ENCODE data around the gene ITPR1. TPM values are rescaled to one million over a fixed set of nuclear protein-coding genes. Genes with fewer than 3 reads are reported as not detected.

Gene ITPR1
- total RNA-seq, 4 donors from 2014 or later: 12.1 to 68.7 (median 25.6) TPM

DNA sequence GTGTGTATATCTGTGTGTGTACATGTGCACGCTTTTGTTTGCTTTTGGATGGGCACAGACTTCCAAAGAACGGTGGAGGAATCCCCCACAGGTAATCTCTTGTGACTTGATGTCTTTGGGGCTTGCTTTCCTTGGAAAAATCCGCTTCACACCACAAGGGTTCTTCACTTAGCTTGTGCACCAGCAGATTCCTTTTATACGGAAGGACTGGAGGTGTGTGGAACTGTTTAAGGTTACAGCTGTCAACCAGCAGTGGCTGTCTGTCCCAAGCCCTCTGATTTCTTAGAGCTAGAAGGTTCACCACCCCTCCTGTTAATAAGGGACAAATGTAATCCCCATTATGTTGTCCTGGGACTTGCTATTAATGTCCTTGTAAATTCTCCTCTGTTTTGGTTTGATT is 193.5 kb downstream of the ITPR1 start:
- peaks cover 0 to 8% (median 0%) of the 10 kb centered on the region in 3 donors for H3K9me3 ChIP-seq
- intact Hi-C loops (cut with DNase I): no loop called here
- no peak for DNase-seq
- H3K36me3 ChIP-seq: peaks cover 0 to 80% (median 6%) of the 10 kb centered on the region in 3 donors
- WGBS, 2 donors: 70 to 84% methylated on average over 4 of the region's 4 CpGs
- H3K27me3 ChIP-seq: no peaks in the 10 kb centered on the region
- no peak overlapping the region for H3K27ac ChIP-seq
- no peak for TF ChIP-seq POLR2A (IDR thresholded peaks at IDR 0.05)
- TF ChIP-seq, protein P1, sequence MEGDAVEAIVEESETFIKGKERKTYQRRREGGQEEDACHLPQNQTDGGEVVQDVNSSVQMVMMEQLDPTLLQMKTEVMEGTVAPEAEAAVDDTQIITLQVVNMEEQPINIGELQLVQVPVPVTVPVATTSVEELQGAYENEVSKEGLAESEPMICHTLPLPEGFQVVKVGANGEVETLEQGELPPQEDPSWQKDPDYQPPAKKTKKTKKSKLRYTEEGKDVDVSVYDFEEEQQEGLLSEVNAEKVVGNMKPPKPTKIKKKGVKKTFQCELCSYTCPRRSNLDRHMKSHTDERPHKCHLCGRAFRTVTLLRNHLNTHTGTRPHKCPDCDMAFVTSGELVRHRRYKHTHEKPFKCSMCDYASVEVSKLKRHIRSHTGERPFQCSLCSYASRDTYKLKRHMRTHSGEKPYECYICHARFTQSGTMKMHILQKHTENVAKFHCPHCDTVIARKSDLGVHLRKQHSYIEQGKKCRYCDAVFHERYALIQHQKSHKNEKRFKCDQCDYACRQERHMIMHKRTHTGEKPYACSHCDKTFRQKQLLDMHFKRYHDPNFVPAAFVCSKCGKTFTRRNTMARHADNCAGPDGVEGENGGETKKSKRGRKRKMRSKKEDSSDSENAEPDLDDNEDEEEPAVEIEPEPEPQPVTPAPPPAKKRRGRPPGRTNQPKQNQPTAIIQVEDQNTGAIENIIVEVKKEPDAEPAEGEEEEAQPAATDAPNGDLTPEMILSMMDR (IDR thresholded peaks at IDR 0.05): no peak
- H3K4me1 ChIP-seq: no peaks in the 10 kb centered on the region
- H3K4me3 ChIP-seq: no peak overlapping the region

DNA sequence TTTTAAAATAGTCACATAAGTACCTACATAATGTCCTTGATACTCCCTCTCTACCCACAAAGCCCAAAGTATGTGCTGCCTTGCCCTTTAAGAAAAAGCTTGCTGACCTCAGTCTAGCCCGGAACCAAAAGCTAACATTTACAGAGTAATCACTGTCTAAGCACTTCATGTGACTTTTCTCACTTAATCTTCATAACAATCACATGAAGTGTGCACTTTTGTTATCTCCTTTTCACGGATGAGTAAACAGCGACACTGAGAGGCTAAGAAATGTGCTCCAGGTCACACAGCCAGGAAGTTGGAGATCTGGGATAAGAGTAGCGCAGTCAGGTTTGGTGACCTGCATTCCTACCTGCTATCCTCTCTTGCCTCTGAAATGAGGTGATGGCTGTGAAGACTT is 194.0 kb downstream of the ITPR1 start:
- no peaks in the 10 kb centered on the region for H3K4me1 ChIP-seq
- H3K27ac ChIP-seq: no peak overlapping the region
- H3K4me3 ChIP-seq: no peak overlapping the region
- 55 to 79% methylated on average over 4 of the region's 4 CpGs for WGBS, 2 donors
- H3K27me3 ChIP-seq: no peaks in the 10 kb centered on the region
- peaks cover 0 to 82% (median 6%) of the 10 kb centered on the region in 3 donors for H3K36me3 ChIP-seq
- TF ChIP-seq, protein P1 (IDR thresholded peaks at IDR 0.05): no peak
- no peak for TF ChIP-seq POLR2A (IDR thresholded peaks at IDR 0.05)
- no peak for DNase-seq
- intact Hi-C loops (cut with DNase I): no loop called here
- peaks cover 0 to 8% (median 0%) of the 10 kb centered on the region in 3 donors for H3K9me3 ChIP-seq

DNA sequence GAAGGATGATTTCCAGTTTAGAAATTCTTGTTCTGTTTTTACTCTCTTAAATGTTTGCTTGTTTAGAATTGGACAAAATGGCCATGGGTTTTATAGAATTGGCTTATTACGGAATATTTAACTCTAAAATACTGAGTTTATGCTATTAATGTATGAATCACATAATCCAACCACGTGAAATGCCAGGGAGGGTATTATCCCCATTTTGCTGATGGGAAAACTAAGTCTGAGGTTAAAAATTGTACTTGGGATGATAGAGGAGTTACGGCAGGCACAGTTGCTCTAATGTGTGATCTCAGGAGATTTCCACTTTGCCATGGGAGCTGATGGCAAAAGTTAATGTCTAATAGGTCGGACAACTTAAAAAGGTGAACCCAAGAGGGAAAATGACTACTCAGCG is 194.4 kb downstream of the ITPR1 start:
- DNase-seq: no peak
- intact Hi-C loops (cut with DNase I): no loop called here
- Histone ChIP-seq H3K27me3 (no peaks in the 10 kb centered on the region), H3K27ac (no peak overlapping the region), H3K4me3 (no peak overlapping the region), H3K4me1 (no peaks in the 10 kb centered on the region), H3K36me3 (peaks cover 0 to 84% (median 6%) of the 10 kb centered on the region in 3 donors), H3K9me3 (peaks cover 0 to 8% (median 0%) of the 10 kb centered on the region in 3 donors)
- WGBS, 2 donors: 71 to 93% methylated on average over 5 of the region's 5 CpGs
- TF ChIP-seq, protein P1 (IDR thresholded peaks at IDR 0.05): no peak
- no peak for TF ChIP-seq POLR2A (IDR thresholded peaks at IDR 0.05)

DNA sequence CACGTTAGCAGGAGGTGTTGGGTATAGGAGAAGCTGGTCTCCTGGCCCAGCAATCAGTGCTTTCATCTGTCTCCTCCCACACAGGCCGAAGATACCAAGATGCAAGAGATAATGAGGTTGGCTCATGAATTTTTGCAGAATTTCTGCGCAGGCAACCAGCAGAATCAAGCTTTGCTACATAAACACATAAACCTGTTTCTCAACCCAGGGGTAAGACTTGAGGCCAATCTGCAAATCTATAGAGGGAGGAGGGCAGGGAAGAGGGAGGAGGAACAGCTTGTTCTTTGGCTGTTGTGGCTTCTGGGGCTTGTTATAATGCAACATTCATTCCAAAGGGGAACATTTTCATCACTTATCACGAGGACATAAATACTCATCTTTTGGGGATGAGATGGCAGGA is 195.3 kb downstream of the ITPR1 start:
- peaks cover 0 to 8% (median 0%) of the 10 kb centered on the region in 3 donors for H3K9me3 ChIP-seq
- peaks cover 0 to 86% (median 6%) of the 10 kb centered on the region in 3 donors for H3K36me3 ChIP-seq
- no peak for DNase-seq
- H3K27ac ChIP-seq: peak overlapping the region in 1 of 4 donors; percentile 46
- intact Hi-C loops (cut with DNase I): no loop called here
- no peak for TF ChIP-seq POLR2A (IDR thresholded peaks at IDR 0.05)
- TF ChIP-seq, protein P1 (IDR thresholded peaks at IDR 0.05): no peak
- WGBS, 2 donors: 77 to 90% methylated on average over 4 of the region's 4 CpGs
- no peaks in the 10 kb centered on the region for H3K27me3 ChIP-seq
- no peaks in the 10 kb centered on the region for H3K4me1 ChIP-seq
- H3K4me3 ChIP-seq: no peak overlapping the region

DNA sequence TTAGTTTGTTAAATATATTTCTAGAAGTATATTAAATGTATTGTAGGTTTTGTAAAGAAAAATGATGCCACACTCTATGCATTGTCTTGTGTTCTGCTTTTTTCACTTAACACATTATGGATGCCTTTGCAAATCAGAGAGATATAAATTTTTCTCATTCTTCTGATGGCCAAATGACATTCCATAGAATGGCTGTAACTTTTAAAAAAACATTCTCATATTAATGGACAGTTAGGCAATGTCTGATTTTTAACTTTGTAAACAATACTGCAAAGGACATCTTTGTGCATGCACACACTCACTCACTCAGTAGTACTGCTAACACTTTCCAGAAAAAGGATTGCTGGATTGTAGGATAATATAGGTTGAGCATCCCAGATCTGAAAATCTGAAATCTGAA is 195.9 kb downstream of the ITPR1 start:
- DNase-seq: no peak
- intact Hi-C loops (cut with DNase I): no loop called here
- TF ChIP-seq, protein P1 (IDR thresholded peaks at IDR 0.05): no peak
- no peak for TF ChIP-seq POLR2A (IDR thresholded peaks at IDR 0.05)
- peaks cover 0 to 8% (median 0%) of the 10 kb centered on the region in 3 donors for H3K9me3 ChIP-seq
- H3K27ac ChIP-seq: no peak overlapping the region
- no peak overlapping the region for H3K4me3 ChIP-seq
- H3K27me3 ChIP-seq: no peaks in the 10 kb centered on the region
- H3K36me3 ChIP-seq: peaks cover 0 to 85% (median 6%) of the 10 kb centered on the region in 3 donors
- no peaks in the 10 kb centered on the region for H3K4me1 ChIP-seq

Measured in esophagus squamous epithelium (tissue), 5 donors.